Adipose tissue (tissue), 3 donors: ENCODE data around the gene LHX6. TPM values are rescaled to one million over a fixed set of nuclear protein-coding genes. Genes with fewer than 3 reads are reported as not detected.

Experiments used
- H3K27ac ChIP-seq: one replicate; pipeline ENCODE4 v1.5.1; 2013; ENCODE audit warnings: low read depth, low read length
- WGBS, 3 donors: extraction: QIAGEN DNeasy Blood & Tissue Kit; methylation state at CpG; one replicate each; pipeline ENCODE4 v1.1.7; 2013; 5-methylcytosine and 5-hydroxymethylcytosine counted together
- polyA plus RNA-seq, 3 donors: library from polyadenylated mRNA; stranded (reverse); fragments of 200-250 nt; gene quantifications; one replicate each; pipeline ENCODE4 v1.2.3, GENCODE V29; 2013
- donor health status: healthy with polysubstance abuse.
- donor health status: Bipolar disorder and iron deficiency.
- donor health status: healthy.

The LHX6 gene
- polyA plus RNA-seq, 3 donors, result 1.2 to 5.9 (median 4.7) TPM

GRCh38 chr9:122179054-122179689 lies 49.6 kb downstream of the LHX6 start:
- no peak overlapping the region for H3K27ac ChIP-seq
- 75 to 90% (median 77%) methylated on average over 5 of the region's 5 CpGs for WGBS, 3 donors

- 79 to 92% (median 83%) methylated on average over 2 of the region's 2 CpGs for WGBS, 3 donors
- H3K27ac ChIP-seq, result no peak overlapping the region
Observed at GRCh38 chr9:122176916-122177315, 51.8 kb downstream of the LHX6 start.

- WGBS, 3 donors, result 74 to 95% (median 86%) methylated on average over 3 of the region's 3 CpGs
- H3K27ac ChIP-seq, result no peak overlapping the region
Observed at GRCh38 chr9:122173670-122174069, 55.1 kb downstream of the LHX6 start.

- no peak overlapping the region for H3K27ac ChIP-seq
- 89 to 93% (median 92%) methylated on average over 7 of the region's 7 CpGs for WGBS, 3 donors
Observed at GRCh38 chr9:122172131-122172530, 56.6 kb downstream of the LHX6 start.

GRCh38 chr9:122168356-122168755 lies 60.4 kb downstream of the LHX6 start:
- no peak overlapping the region for H3K27ac ChIP-seq
- WGBS, 3 donors, result 56 to 63% (median 62%) methylated on average over 3 of the region's 3 CpGs

GRCh38 chr9:122164286-122164685 lies 64.5 kb downstream of the LHX6 start:
- no peak overlapping the region for H3K27ac ChIP-seq
- 31 to 47% (median 37%) methylated on average over 2 of the region's 2 CpGs for WGBS, 3 donors

- H3K27ac ChIP-seq, result no peak overlapping the region
Observed at GRCh38 chr9:122162415-122162814, 66.3 kb downstream of the LHX6 start.

GRCh38 chr9:122159925-122160246 lies 68.9 kb downstream of the LHX6 start:
- no peak overlapping the region for H3K27ac ChIP-seq
- WGBS, 3 donors, result 12 to 26% (median 23%) methylated on average over 6 of the region's 6 CpGs

GRCh38 chr9:122159026-122159924 lies 69.5 kb downstream of the LHX6 start, which contains the start of the genes MORN5 and NDUFA8:
Gene MORN5 (plus strand): TSS chr9:122159908. CDS start chr9:122159973, 65 bp downstream.
Gene NDUFA8 (minus strand): TSS chr9:122159779. CDS start chr9:122159677, 102 bp downstream.
- WGBS, 3 donors, result 0 to 1% (median 1%) methylated on average over 50 to 56 of the region's 56 CpGs
- no peak within 1 kb of the TSS for H3K27ac ChIP-seq

GRCh38 chr9:122158202-122158601 lies 70.6 kb downstream of the LHX6 start:
- no peak overlapping the region for H3K27ac ChIP-seq
- 25 to 73% (median 72%) methylated on average over 3 of the region's 3 CpGs for WGBS, 3 donors

GRCh38 chr9:122155796-122156195 lies 73.0 kb downstream of the LHX6 start:
- 82 to 86% (median 85%) methylated on average over 4 of the region's 4 CpGs for WGBS, 3 donors
- H3K27ac ChIP-seq, result no peak overlapping the region

Other genes with a start within 250 kb of the LHX6 start
- 1 to 10 TPM; 4.4 to 6.4 (median 6.1) TPM for gene TTLL11, start 135.6 kb downstream of the LHX6 start, polyA plus RNA-seq
- 10 to 100 TPM; 44.4 to 99.1 (median 76.9) TPM for gene NDUFA8, start 69.2 kb downstream of the LHX6 start, polyA plus RNA-seq
- under 1 TPM in 1 of 3 donors, not detected in 2; 0.45 TPM for gene MORN5, start 69.0 kb downstream of the LHX6 start, polyA plus RNA-seq
- gene RBM18, start 35.9 kb upstream of the LHX6 start, polyA plus RNA-seq, result 10 to 100 TPM in 1 of 3 donors, 1 to 10 TPM in 2; 4.8 to 10.7 (median 8.5) TPM
- gene MRRF, start 35.9 kb upstream of the LHX6 start, polyA plus RNA-seq, result 10 to 100 TPM; 19.9 to 27.9 (median 24.3) TPM
- gene PTGS1, start 142.1 kb upstream of the LHX6 start, polyA plus RNA-seq, result 1 to 10 TPM in 2 of 3 donors, under 1 TPM in 1; 0.95 to 8.3 (median 4.7) TPM
- gene OR1J1, start 249.0 kb upstream of the LHX6 start, polyA plus RNA-seq, result under 1 TPM in 1 of 3 donors, not detected in 2; 0.56 TPM